K562 (cell line): ENCODE measurements around the gene KCNK10. TPM values are rescaled to one million over a fixed set of nuclear protein-coding genes. Genes with fewer than 3 reads are reported as not detected.

Source experiments
- ATAC-seq: fragments of 200-7000 bp; cut with Tn5 transposase; 3 replicates; pipeline ENCODE4 v1.9.1; 2020; ENCODE audit warnings: moderate library complexity
- BruUV-seq: library from RNA; stranded (reverse); fragments of 400-500 nt; replicated peaks from 2 replicates; lab custom pipeline; 2021; lab: Mats Ljungman, UMichigan
- CTCF ChIA-PET: fragments of 300-600 bp; formaldehyde crosslinking; extraction: SDS; loops from one replicate; lab custom pipeline; 2021; ENCODE audit warnings: low intra/inter-chr PET ratio; lab: Yijun Ruan, JAX
- POLR2A ChIA-PET: fragments of 300-600, 350-650 bp; sonication (Branson Sonifier 250); formaldehyde crosslinking; extraction: SDS; loops from one replicate; lab custom pipeline; 2021; ENCODE audit warnings: antibody characterized with exemption, inconsistent platforms; lab: Yijun Ruan, JAX
- DNase-seq, 4 experiments: peaks; one replicate each; pipeline versions ENCODE4 v3.0.0 to v3.0.0-alpha.2; 2011 to 2018; ENCODE audit warnings: low spot score in 3 of 4, mixed read lengths in 3 of 4; ENCODE audit errors: extremely low read depth in 1 of 4
- FAIRE-seq: peaks from 2 replicates; lab custom pipeline; 2011; peaks lifted over from hg19 to GRCh38; lab: Jason Lieb, UNC
- H2AFZ ChIP-seq: 2 replicates; pipeline ENCODE4 v1.6.0; 2011; ENCODE audit warnings: low read depth, low read length, control low read depth, inconsistent platforms
- H3K27ac ChIP-seq: fragments of 200-600 bp; 3 replicates; pipeline ENCODE4 v1.8.0; 2011; ENCODE audit warnings: low read depth, mild to moderate bottlenecking, control low read depth, inconsistent platforms, low read length, moderate library complexity, mixed read lengths; ENCODE audit errors: extremely low read depth
- H3K27me3 ChIP-seq, 2 experiments: fragments of 300-600 bp in 1 of 2; 2 replicates in 1 of 2; 3 replicates in 1 of 2; pipeline versions ENCODE4 v1.6.0 to v1.8.0; 2011; ENCODE audit warnings: inconsistent platforms in 2 of 2, low read length in 2 of 2, mild to moderate bottlenecking in 1 of 2, mixed read lengths in 1 of 2, moderate library complexity in 1 of 2; ENCODE audit not compliant: control insufficient read depth in 2 of 2, insufficient read depth in 2 of 2
- H3K36me3 ChIP-seq: fragments of 300-600 bp; 3 replicates; pipeline ENCODE4 v1.8.0; 2011; ENCODE audit warnings: mild to moderate bottlenecking, low read length, inconsistent platforms; ENCODE audit not compliant: control insufficient read depth, insufficient read depth
- H3K4me1 ChIP-seq, 2 experiments: fragments of 200-600 bp in 1 of 2; replicated peaks in 1 of 2; 2 replicates in 1 of 2; 3 replicates in 1 of 2; pipeline versions ENCODE4 v1.5.1 to v1.8.0; 2011; ENCODE audit warnings: inconsistent platforms in 2 of 2, low read length in 2 of 2, mild to moderate bottlenecking in 1 of 2, mixed read lengths in 1 of 2, moderate library complexity in 1 of 2; ENCODE audit not compliant: control insufficient read depth in 2 of 2, insufficient read depth in 2 of 2
- H3K4me2 ChIP-seq: 2 replicates; pipeline ENCODE4 v1.6.1; 2011; ENCODE audit warnings: low read length, control low read depth, inconsistent platforms, mixed read lengths; ENCODE audit not compliant: insufficient read depth
- H3K4me3 ChIP-seq: fragments of 200-600 bp; sonication (generic), shearing (Covaris generic); 2 replicates; pipeline ENCODE4 v1.5.1; 2016; ENCODE audit warnings: control low read depth, inconsistent platforms
- H3K79me2 ChIP-seq: fragments of 200-600 bp; 3 replicates; pipeline ENCODE4 v1.8.0; 2011; ENCODE audit warnings: low read length, inconsistent platforms; ENCODE audit not compliant: control insufficient read depth, insufficient read depth
- H3K9ac ChIP-seq, 2 experiments: 2 replicates each; pipeline versions ENCODE4 v1.6.0 to v1.6.1; 2011; ENCODE audit warnings: low read depth in 2 of 2, low read length in 2 of 2, control low read depth in 1 of 2, inconsistent platforms in 1 of 2, mild to moderate bottlenecking in 1 of 2, mixed read lengths in 1 of 2; ENCODE audit not compliant: insufficient read depth in 1 of 2
- H3K9me1 ChIP-seq: one replicate; pipeline ENCODE4 v1.6.0; 2011; ENCODE audit warnings: inconsistent platforms, mild to moderate bottlenecking, low read length, moderate library complexity; ENCODE audit not compliant: control insufficient read depth, insufficient read depth
- H3K9me3 ChIP-seq: replicated peaks from 2 replicates; pipeline ENCODE4 v1.5.1; 2011; ENCODE audit warnings: low read depth, low read length, inconsistent platforms; ENCODE audit not compliant: control insufficient read depth, insufficient read depth
- H4K20me1 ChIP-seq: replicated peaks from 2 replicates; pipeline ENCODE4 v1.6.1; 2011; ENCODE audit warnings: low read length, inconsistent platforms, mixed read lengths; ENCODE audit not compliant: control insufficient read depth, insufficient read depth
- ARID2 ChIP-seq: fragments of 450-650 bp; IDR thresholded peaks from 2 replicates; pipeline ENCODE4 v1.6.1; 2017; ENCODE audit warnings: antibody characterized with exemption, mild to moderate bottlenecking
- DLX4 ChIP-seq: fragments of 250-450 bp; sonication (Bioruptor Pico); IDR thresholded peaks from 2 replicates; pipeline ENCODE4 v1.6.1; 2021; ENCODE audit warnings: mild to moderate bottlenecking
- ELF4 ChIP-seq: fragments of 450-650 bp; formaldehyde crosslinking; IDR thresholded peaks from 2 replicates; pipeline ENCODE4 v1.4.0; 2022; ENCODE audit warnings: missing genetic modification characterization
- GTF2E2 ChIP-seq: fragments of 200-800 bp; sonication (Bioruptor generic); IDR thresholded peaks from 2 replicates; pipeline ENCODE4 v1.6.1; 2016; ENCODE audit warnings: missing genetic modification characterization, missing compliant biosample characterization
- HDGF ChIP-seq: fragments of 450-650 bp; IDR thresholded peaks from 2 replicates; pipeline ENCODE4 v1.6.1; 2016
- HMGN3 ChIP-seq: IDR thresholded peaks from 2 replicates; pipeline ENCODE4 v1.6.1; 2011; ENCODE audit warnings: borderline replicate concordance, low read depth, mild to moderate bottlenecking, mixed read lengths, low read length; ENCODE audit not compliant: insufficient read length; ENCODE audit errors: extremely low read depth
- KAT8 ChIP-seq: fragments of 450-650 bp; IDR thresholded peaks from 2 replicates; pipeline ENCODE4 v1.6.1; 2016; ENCODE audit warnings: low read depth, mild to moderate bottlenecking
- KLF10 ChIP-seq: fragments of 250-450 bp; sonication (Bioruptor Pico); IDR thresholded peaks from 2 replicates; pipeline ENCODE4 v1.6.1; 2021; ENCODE audit warnings: matching md5 sums
- MECOM ChIP-seq: fragments of 250-450 bp; sonication (Bioruptor Pico); IDR thresholded peaks from 2 replicates; pipeline ENCODE4 v1.8.0; 2022; ENCODE audit warnings: inconsistent platforms
- NCOA2 ChIP-seq, 2 experiments: fragments of 450-650 bp; IDR thresholded peaks; 2 replicates each; pipeline ENCODE4 v1.6.1; 2018; ENCODE audit warnings: mild to moderate bottlenecking in 2 of 2, moderate library complexity in 1 of 2; ENCODE audit not compliant: partially characterized antibody in 2 of 2
- POLR3G ChIP-seq: IDR thresholded peaks from 2 replicates; pipeline ENCODE4 v1.6.1; 2011; ENCODE audit not compliant: insufficient read length, insufficient replicate concordance; ENCODE audit errors: extremely low read depth
- RUNX1 ChIP-seq: sonication (generic); IDR thresholded peaks from 2 replicates; pipeline ENCODE4 v1.6.1; 2016; ENCODE audit warnings: antibody characterized with exemption, low read depth
- SMARCE1 ChIP-seq: fragments of 450-650 bp; IDR thresholded peaks from 2 replicates; pipeline ENCODE4 v1.7.1; 2016; ENCODE audit warnings: mild to moderate bottlenecking
- TSC22D4 ChIP-seq: fragments of 450-650 bp; IDR thresholded peaks from 2 replicates; pipeline ENCODE4 v1.6.1; 2016; ENCODE audit warnings: missing genetic modification characterization, missing biosample characterization, control low read depth
- ZNF518B ChIP-seq: fragments of 250-450 bp; sonication (Bioruptor Pico); IDR thresholded peaks from 2 replicates; pipeline ENCODE4 v1.5.0; 2021; ENCODE audit warnings: mild to moderate bottlenecking, moderate library complexity
- ZNF778 ChIP-seq: fragments of 450-650 bp; formaldehyde crosslinking; IDR thresholded peaks from 2 replicates; pipeline ENCODE4 v1.4.0; 2020; ENCODE audit warnings: mild to moderate bottlenecking, moderate library complexity
- WGBS: fragments of 100-300 bp; shearing (Covaris generic); methylation state at CpG from one replicate; pipeline ENCODE4 v1.1.6; 2016; ENCODE audit warnings: low coverage, mixed read lengths; ENCODE audit not compliant: insufficient coverage; ENCODE audit errors: missing lambda C conversion rate; 5-methylcytosine and 5-hydroxymethylcytosine counted together
- in situ Hi-C: fragments of 300-500 bp; cut with MboI; formaldehyde crosslinking; loops from 4 replicates; pipeline ENCODE4 v1.15.0; 2018; ENCODE audit warnings: inconsistent platforms, mixed read lengths
- intact Hi-C: fragments of 100-400 bp; cut with micrococcal nuclease; formaldehyde crosslinking; loops from 2 replicates; pipeline ENCODE4 v1.14.2; 2022
- polyA plus RNA-seq, 8 experiments: library from polyadenylated mRNA; depleted of rRNA in 4 of 8; stranded (reverse) in 5 of 8; unstranded in 3 of 8; fragments of >200 nt; fragmentation: Nextera tagmentation in 2 of 8; fragmentation: Illumina TruSeq in 1 of 8; extraction: Ambion mirVana in 2 of 8; extraction: Trizol in 1 of 8; gene quantifications; 2 replicates each; pipeline versions ENCODE4 v1.2.1 to v1.2.3, GENCODE V29; 2011 to 2014; ENCODE audit warnings: inconsistent platforms in 1 of 8, missing spikeins in 1 of 8
- total RNA-seq, 7 experiments: library from RNA; depleted of rRNA in 6 of 7; stranded (reverse); fragments of >200 nt in 6 of 7; fragmentation: Illumina TruSeq in 2 of 7; extraction: Trizol in 2 of 7; gene quantifications; 2 replicates each; pipeline versions ENCODE4 v1.2.1 to v1.2.3, GENCODE V29; 2011 to 2021; ENCODE audit warnings: low replicate concordance in 1 of 7

KCNK10 gene
- total and polyA plus RNA-seq, 9 of the 15 experiments (the other 6 are each of a cell fraction or from before 2014, with no cell fraction given) = not detected

- 0% methylated on average over 6 of the region's 12 CpGs for WGBS
- H3K4me1 ChIP-seq = no peaks in the 10 kb centered on the region
- POLR2A ChIA-PET = no interaction called here
- H3K9me3 ChIP-seq = no peaks in the 10 kb centered on the region
- no peaks in the 10 kb centered on the region for H3K79me2 ChIP-seq
- intact Hi-C loops (no loop called here), in situ Hi-C loops (no loop called here)
- DNase-seq (no peak), FAIRE-seq (no peak), ATAC-seq (no peak)
- TF ChIP-seq MECOM (CRISPR knock-in tag) (no peak), ARID2 (no peak), KAT8 (no peak), ZNF778 (no peak), KLF10 (CRISPR knock-in tag) (no peak), NCOA2 (IDR thresholded peaks at IDR 0.05; ENCODE audit: partially characterized antibody in 2 of 2) (no peak), DLX4 (CRISPR knock-in tag) (no peak), ELF4 (CRISPR knock-in tag) (no peak), SMARCE1 (no peak), HMGN3 (no peak), ZNF518B (CRISPR knock-in tag) (no peak), POLR3G (no peak), GTF2E2 (tag) (no peak), HDGF (no peak), TSC22D4 (tag) (no peak), RUNX1 (no peak)
- H3K4me2 ChIP-seq = no peak overlapping the region
- H3K36me3 ChIP-seq = no peaks in the 10 kb centered on the region
- no peak overlapping the region for H3K27ac ChIP-seq
- no peaks in the 10 kb centered on the region for H3K9me1 ChIP-seq
- no TSS peak for BruUV-seq
- no peak overlapping the region for H2AFZ ChIP-seq
- H3K9ac ChIP-seq = no peak overlapping the region
- H3K4me3 ChIP-seq = no peak overlapping the region
- no peaks in the 10 kb centered on the region for H4K20me1 ChIP-seq
- peaks cover 0 to 6% of the 10 kb centered on the region in 2 experiments; a peak in 2 of 5 replicates for H3K27me3 ChIP-seq
- CTCF ChIA-PET = no interaction called here
Measured at GRCh38 chr14:88269806-88270420, 53.2 kb downstream of the KCNK10 start.
